HG03196 (cell line): Measurements from ENCODE around the gene KERA.

Experiments
- ATAC-seq: cut with Tn5 transposase; IDR thresholded peaks from one replicate; pipeline ENCODE4 v1.9.1; 2021; ENCODE audit not compliant: unreplicated experiment

KERA gene

GRCh38 chr12:91074154-91074709 is 16.4 kb upstream of the KERA start:
- ATAC-seq, result no peak

- no peak for ATAC-seq
These were observed 15.6 kb upstream of the KERA start for GRCh38 chr12:91073426-91073825.

GRCh38 chr12:91072931-91073330 is 15.1 kb upstream of the KERA start:
- no peak for ATAC-seq

GRCh38 chr12:91070936-91071335 is 13.1 kb upstream of the KERA start:
- ATAC-seq, result no peak

- no peak for ATAC-seq
These were observed 7.6 kb upstream of the KERA start for GRCh38 chr12:91065396-91065795.

GRCh38 chr12:91064640-91065039 is 6.8 kb upstream of the KERA start:
- no peak for ATAC-seq

- ATAC-seq, result no peak
These were observed 3.3 kb upstream of the KERA start for GRCh38 chr12:91061091-91061490.

GRCh38 chr12:91059211-91059610 is 1.4 kb upstream of the KERA start:
- ATAC-seq, result no peak

- ATAC-seq, result no peak
These were observed 962 bp upstream of the KERA start for GRCh38 chr12:91058786-91059185.

- no peak for ATAC-seq
These were observed 1.3 kb downstream of the KERA start for GRCh38 chr12:91056488-91056887.

- no peak for ATAC-seq
These were observed 1.8 kb downstream of the KERA start for GRCh38 chr12:91055976-91056375.

GRCh38 chr12:91053951-91054715 is 3.7 kb downstream of the KERA start:
- ATAC-seq, result no peak

- ATAC-seq, result no peak
These were observed 5.8 kb downstream of the KERA start for GRCh38 chr12:91052026-91052425.

- ATAC-seq, result no peak
These were observed 13.2 kb downstream of the KERA start for GRCh38 chr12:91044586-91044985.

GRCh38 chr12:91043408-91043807 is 14.4 kb downstream of the KERA start:
- ATAC-seq, result no peak

GRCh38 chr12:91040096-91040755 is 17.6 kb downstream of the KERA start:
- no peak for ATAC-seq

- no peak for ATAC-seq
These were observed 20.5 kb downstream of the KERA start for GRCh38 chr12:91037276-91037675.

- ATAC-seq, result no peak
These were observed 24.6 kb downstream of the KERA start for GRCh38 chr12:91033251-91033650.

GRCh38 chr12:91023326-91024004 is 34.4 kb downstream of the KERA start:
- no peak for ATAC-seq

- ATAC-seq, result no peak
These were observed 36.7 kb downstream of the KERA start for GRCh38 chr12:91021076-91021475.

GRCh38 chr12:91019455-91019854 is 38.4 kb downstream of the KERA start:
- no peak for ATAC-seq
